GM19023 (cell line): Measurements from ENCODE around the gene DNAJA2.

Experiments
- ATAC-seq: cut with Tn5 transposase; IDR thresholded peaks from one replicate; pipeline ENCODE4 v1.9.1; 2021; ENCODE audit warnings: mild to moderate bottlenecking, moderate library complexity; ENCODE audit not compliant: unreplicated experiment

DNAJA2 gene

DNA sequence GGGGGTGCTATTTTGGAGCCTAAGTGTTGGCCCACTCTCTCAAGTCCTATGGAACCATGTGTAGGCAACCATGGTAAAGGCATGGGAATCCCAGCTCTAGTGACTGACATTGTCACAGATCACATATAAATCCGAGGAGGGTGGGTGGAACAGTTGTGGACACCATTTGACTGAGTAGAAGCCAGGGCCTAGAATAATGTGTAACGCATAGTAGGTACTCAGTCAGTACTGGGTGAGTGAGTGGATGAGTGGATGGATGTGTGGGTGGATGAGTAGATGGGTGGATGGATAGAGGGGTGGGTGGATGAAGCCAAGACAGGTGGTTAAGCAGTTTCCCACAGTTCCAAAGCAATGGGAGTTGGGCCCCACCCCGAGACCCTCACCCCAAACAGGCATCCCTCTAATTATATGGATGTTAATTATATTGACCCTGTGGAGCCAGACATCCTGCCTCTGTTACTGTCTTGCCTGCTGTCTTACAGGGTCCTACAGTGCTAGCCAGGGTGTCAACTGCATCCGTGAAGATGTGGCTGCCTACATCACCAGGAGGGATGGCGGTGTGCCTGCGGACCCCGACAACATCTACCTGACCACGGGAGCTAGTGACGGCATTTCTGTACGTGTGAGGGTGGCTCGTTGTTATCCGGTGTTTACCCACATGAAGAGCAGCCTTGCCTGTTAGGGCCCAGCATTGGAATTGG lies 67.0 kb downstream of the DNAJA2 start:
- no peak for ATAC-seq
